SKM-1 (cell line): ENCODE measurements around the gene PLXDC2.

Experiments used
- DNase-seq: peaks from one replicate; lab custom pipeline; 2025; ENCODE audit not compliant: unreplicated experiment; lab: John Stamatoyannopoulos, UW

The PLXDC2 gene

DNA sequence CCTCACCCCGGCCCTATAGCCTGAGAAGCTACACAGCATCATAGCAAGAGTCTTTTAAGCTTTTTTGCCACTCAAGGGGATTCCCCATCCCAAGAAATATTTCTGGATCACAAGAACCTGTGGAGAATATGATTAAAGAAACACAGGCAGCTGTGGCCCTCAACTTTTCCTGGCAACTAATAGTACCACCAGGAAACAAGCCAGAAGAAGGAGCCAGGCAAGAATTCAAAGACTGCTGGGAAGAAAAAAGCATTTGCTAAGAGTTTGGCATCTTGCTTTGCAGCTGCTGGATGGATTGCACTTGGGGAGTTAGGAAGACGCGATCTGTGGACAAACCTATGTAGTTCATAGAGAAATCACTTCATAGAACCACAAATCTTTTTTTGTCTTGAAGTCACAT, 437.8 kb downstream of the PLXDC2 start:
- DNase-seq = no peak

DNA sequence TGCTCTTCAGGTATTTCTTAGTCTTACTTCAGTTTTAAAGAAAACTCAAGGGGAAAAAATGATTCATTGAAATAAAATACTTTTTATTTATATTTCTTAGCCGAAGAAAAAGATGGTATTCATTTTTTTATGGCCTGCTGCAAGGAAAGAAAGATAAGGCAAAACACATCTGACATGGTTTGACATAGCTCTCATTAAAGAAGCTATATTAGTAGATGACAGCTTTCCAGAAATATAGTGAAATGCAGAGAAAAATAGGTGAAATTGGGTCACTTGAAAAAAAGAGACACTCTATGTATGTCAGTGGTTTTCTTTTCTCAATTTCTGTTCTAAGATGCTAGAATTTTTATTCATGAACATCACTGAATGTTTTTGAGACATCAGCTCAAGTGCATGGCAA, 438.3 kb downstream of the PLXDC2 start:
- DNase-seq = no peak

DNA sequence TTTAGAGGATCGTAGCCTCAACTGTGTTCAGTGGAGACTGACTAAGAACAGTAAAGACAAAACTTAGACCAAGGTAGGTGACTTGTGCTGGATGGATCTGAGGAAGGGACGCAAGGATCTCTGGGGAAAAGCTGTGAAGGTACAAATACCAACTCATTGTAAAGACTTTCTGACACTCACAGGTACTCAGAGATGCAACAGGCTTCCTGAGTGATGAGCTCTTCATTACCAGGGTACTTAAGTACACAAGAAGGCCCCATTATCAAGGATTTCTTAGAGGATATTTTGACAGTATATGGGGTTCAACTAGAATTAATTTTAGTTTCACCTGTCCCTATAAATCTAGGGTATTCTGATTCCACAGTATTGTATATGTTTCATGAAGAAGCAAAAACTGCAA, 440.7 kb downstream of the PLXDC2 start:
- DNase-seq = no peak

GRCh38 chr10:20257422-20257821, 441.2 kb downstream of the PLXDC2 start:
- no peak for DNase-seq

DNA sequence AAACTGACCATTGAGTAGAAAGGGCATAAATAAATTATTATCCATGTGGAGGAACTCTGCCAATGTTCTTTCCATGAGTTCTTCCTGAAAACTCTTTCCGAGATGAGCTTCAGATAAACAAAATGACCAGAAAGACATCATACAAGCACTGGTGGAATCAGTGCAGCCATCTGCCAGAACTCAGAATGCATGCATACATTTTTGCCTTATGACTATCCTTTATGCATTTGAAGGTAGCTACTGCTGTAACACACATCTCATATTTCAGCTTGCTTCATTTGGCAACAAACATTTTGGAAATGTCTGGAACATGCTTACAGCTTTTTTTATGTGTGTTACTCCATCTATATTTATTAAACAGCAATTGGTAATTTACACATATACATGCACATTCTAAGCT, 448.9 kb downstream of the PLXDC2 start:
- DNase-seq = no peak

DNA sequence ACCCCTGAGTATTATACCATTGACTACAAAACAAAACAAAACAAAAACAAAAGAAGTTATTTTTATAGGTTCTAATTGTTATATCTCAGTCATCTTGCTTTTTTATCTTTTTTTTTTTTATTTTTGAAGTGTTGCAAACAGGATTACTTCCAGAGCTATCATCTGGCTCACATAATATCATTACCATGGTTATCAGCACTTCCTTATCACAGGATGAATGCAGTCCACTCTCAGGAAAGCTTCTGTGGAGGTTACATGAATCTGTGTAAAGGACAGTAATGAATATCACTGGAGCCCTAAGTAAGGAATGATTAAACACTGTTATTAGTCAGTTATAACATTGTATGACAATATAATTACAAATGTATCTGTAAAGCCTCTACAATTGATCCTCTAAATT, 451.5 kb downstream of the PLXDC2 start:
- no peak for DNase-seq

DNA sequence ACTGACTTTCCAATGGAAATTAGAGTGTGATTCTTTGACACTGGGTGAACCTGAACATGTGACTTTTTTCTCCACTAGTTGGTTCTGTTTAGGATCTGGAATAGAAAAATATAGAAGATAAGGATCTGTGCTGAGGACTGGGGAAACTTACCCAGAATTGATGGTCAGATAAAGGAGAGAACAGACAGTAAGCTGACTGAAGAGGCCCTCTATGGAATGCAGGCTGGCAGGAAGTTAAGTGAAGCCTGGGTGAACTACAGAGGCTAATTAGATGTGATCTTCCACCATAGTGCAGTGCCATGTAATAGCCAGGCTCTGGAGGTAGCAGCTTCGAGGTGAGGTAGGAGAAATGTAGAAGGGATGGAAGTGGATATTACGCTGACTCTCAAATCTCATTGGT, 455.3 kb downstream of the PLXDC2 start:
- DNase-seq = no peak

- no peak for DNase-seq
These were observed 456.4 kb downstream of the PLXDC2 start for GRCh38 chr10:20272608-20273007.

DNA sequence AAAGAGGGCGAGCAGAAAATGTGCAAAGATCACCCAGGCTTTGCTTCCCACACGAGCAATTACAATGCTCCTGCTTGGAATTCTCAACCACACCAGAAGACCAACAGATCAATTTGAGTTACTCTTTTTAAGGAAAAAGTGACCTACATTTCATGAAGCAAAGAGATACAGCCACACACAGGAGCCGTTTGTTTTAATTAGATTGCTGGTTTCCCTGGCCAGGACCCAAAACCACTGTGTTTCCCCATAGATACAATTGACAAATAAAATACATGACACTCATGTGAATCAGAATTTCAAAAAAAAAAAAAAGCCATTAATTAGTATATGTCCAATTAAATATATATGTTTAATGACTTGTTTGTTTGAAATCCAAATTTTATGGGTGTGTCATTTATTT, 458.3 kb downstream of the PLXDC2 start:
- no peak for DNase-seq

DNA sequence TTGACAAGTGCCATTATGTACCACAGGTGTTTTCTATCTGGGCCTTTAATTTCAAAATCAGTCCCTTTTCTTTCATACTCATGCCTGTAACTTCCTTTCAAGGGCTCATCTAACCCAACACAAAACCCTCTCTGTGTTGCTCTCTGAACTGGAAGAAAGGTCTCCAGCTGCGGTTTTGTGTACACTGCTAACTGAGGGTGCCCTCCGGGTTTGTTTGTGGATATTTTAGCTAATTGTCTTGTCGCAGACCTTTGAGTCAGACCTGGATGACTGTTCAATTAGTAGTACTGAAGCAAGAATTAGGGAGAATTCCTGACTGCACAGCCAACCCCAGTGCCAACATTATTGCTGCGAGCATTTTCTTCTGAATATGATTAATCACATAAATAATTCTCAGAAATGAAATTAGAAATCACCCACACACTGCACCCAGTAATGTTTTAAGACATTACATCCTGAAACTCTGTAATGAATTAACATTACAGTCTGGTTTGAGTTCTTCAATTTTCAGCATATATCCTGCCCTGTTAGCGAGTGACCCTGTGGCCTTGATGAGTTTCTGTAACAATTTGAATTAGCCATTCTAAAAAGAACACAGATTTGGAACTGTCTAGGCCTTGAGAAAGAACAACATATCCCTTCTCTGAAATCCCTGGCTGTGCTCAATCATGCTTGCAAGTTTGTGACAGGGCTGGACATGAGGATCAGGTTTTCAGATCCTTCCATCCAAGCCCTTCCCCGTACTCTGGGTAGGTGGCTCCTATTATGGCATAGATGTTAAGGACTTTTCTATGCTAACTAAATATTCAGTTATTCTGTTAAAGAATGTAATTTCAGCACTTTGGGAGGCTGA, 460.1 kb downstream of the PLXDC2 start:
- no peak for DNase-seq

DNA sequence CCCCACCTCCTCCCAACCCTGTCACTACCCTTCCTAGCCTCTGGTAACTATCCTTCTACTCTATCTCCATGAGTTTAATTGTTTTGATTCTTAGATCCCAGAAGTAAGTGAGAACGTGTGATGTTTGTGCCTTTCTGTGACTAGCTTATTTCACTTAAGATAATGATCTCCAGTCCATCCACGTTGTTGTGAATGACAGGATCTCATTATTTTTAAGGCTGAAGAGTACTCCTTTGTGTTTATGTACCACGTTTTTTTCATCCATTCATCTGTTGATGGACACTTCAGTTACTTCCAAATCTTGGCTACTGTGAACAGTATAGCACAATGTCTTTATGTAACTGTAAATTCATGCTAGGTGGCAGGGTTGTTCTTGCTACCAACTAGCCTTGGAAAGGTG, 461.6 kb downstream of the PLXDC2 start:
- DNase-seq = no peak

DNA sequence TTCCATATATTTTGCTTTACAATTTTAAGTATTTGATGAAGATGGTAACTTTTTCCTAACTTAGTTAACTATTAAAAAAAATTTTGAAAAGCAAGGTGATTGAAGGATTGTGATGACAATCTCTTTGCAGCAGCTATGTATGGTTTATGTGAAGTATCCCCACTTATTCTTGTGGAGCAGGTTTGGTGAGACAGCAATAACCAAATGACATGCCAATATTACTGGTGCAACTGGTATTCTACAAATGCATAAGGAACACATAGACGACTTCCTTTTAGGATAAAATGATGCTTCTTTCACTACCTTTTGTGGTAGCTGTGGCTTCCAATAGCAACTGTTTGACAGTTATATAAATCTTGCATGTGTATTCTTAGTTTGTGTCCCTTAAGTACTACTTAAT, 465.3 kb downstream of the PLXDC2 start:
- DNase-seq = no peak

DNA sequence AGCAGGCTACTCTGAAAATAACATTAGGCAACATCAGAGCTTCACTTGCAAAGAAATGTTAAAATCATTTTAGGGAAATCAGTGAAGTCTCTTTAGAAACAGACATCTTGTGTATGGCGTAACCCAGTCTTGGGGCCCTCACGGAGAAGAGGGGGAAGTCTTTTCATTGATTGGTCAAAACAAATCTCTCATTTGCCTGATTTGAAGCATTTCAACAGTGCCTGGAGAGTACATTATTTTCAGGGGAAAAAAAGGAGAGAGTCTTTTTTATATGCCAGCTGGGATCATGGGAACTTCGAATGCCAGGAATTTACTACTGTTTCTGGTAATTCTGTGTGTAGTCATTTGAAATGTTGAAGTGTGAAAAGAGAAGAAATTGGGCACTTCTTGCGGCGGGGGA, 471.4 kb downstream of the PLXDC2 start:
- no peak for DNase-seq

GRCh38 chr10:20288060-20288459, 471.8 kb downstream of the PLXDC2 start:
- DNase-seq = no peak

GRCh38 chr10:20289070-20289828, 473.0 kb downstream of the PLXDC2 start:
- DNase-seq = no peak

DNA sequence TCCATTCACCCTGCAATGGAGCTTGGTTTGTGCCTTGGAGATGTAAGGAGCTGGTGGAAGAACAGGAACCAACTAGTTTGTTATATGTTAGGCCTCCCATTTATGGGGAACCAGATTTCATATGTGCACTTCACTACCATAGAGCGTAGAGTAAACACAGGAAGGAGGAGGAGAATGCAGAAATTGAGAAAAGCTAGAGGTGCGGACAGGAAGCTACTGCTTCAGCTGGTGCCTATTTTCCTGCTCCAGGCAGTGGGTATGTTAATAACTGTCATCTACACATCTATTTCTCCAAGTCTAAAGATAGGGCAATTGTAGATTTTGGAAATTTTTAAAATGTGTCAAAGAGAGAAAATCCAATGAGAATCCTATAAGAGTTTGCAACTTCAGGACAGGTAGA, 482.2 kb downstream of the PLXDC2 start:
- no peak for DNase-seq

DNA sequence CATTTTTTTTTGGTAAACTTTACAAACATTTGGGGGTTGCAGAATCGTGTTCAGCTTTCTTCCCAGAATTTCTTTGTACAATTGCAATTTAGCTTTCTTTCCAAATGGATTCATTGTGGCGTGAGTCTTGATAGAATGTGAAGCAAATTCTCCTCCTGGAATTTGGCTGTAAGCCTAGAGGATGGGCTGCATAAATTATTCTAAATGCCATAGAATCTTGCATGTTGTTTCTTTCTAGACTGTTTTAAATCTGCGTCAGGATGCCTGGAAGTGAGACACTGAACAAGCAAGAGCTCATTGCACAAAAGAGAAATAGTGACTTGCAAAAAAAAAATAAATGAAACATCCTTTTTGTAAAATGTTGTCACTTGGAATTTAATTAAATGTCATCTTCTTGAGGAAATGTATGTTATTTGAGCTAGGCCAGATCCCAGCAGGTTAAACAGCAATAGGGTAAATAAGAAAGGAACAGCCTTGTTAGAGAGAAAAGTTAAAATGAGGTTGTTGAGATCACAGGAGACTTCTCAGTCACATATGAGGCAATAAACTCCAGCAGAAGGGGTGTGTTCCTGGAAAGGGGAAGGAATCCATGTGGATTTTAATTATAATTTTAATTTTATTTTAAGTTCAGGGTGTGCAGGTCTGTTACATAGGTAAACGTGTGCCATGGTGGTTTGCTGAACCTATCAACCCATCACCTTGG, 483.0 kb downstream of the PLXDC2 start:
- DNase-seq = no peak

DNA sequence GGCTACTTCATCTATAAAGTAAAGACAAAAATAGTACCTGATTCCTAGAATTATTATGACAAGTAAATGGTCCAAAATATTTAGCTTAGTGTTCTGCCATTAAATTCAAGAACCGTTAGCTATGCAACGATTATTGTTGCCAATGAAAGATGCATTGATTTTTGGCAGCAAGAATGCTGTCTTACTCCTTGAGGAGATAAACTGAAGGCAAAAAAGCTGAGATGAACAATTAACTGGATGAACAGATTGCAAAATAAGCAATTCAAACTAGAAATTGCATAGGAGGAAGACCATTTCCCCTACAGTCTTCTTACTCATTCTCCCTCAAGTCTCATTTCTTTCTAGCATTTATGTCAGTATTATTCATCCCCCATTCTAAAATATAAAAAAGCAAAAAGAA, 484.5 kb downstream of the PLXDC2 start:
- DNase-seq = no peak

DNA sequence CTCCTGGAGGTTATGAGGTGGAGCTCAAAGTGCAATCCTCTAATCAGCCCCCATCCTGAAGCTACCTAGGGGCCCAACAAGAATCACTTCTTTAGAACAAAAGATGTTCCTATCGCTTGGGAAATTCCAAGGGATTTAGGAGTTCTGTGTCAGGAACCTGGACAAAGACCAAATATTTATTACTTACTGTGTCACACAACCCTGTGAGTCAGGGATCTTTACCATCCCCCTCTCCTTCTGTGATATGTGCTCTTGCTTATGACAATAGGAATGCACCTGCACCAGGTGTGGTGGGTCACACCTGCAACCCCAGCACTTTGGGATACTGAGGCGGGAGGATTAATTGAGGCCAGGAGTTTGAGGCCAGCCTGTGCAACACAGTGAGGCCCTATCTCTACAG, 485.8 kb downstream of the PLXDC2 start:
- DNase-seq = no peak

- no peak for DNase-seq
These were observed 487.4 kb downstream of the PLXDC2 start for GRCh38 chr10:20303453-20304152.

GRCh38 chr10:20313665-20314064, 497.4 kb downstream of the PLXDC2 start:
- DNase-seq = no peak
